Subcutaneous abdominal adipose tissue (tissue), 5 donors: Measurements from ENCODE around the gene KDM2B.

Source experiments
- H3K27ac ChIP-seq: one replicate; pipeline ENCODE4 v1.7.0; 2013; ENCODE audit warnings: low read depth, mild to moderate bottlenecking, inconsistent platforms, low read length, moderate library complexity
- H3K27me3 ChIP-seq, 5 donors: one replicate each; pipeline ENCODE4 v1.7.0; 2013; ENCODE audit warnings: low read length in 5 of 5, inconsistent platforms in 1 of 5; ENCODE audit not compliant: control insufficient read depth in 5 of 5, insufficient read depth in 4 of 5
- H3K36me3 ChIP-seq, 5 donors: one replicate each; pipeline ENCODE4 v1.7.0; 2013; ENCODE audit warnings: low read length in 5 of 5; ENCODE audit not compliant: control insufficient read depth in 5 of 5, insufficient read depth in 5 of 5
- H3K4me1 ChIP-seq, 5 donors: one replicate each; pipeline ENCODE4 v1.7.0; 2013; ENCODE audit warnings: low read length in 5 of 5, mild to moderate bottlenecking in 3 of 5, moderate library complexity in 1 of 5; ENCODE audit not compliant: control insufficient read depth in 5 of 5, insufficient read depth in 5 of 5
- H3K4me3 ChIP-seq, 5 donors: one replicate each; pipeline ENCODE4 v1.7.0; 2013; ENCODE audit warnings: low read length in 5 of 5, low read depth in 1 of 5
- H3K9ac ChIP-seq, 5 donors: one replicate each; pipeline ENCODE4 v1.7.0; 2013; ENCODE audit warnings: low read length in 5 of 5, mild to moderate bottlenecking in 4 of 5, moderate library complexity in 3 of 5
- H3K9me3 ChIP-seq, 5 donors: one replicate each; pipeline ENCODE4 v1.7.0; 2013; ENCODE audit warnings: low read length in 5 of 5; ENCODE audit not compliant: control insufficient read depth in 5 of 5
- donor health status: healthy.
- donor health status: healthy.
- donor health status: healthy.
- donor health status: healthy.
- donor health status: healthy.

KDM2B gene

DNA sequence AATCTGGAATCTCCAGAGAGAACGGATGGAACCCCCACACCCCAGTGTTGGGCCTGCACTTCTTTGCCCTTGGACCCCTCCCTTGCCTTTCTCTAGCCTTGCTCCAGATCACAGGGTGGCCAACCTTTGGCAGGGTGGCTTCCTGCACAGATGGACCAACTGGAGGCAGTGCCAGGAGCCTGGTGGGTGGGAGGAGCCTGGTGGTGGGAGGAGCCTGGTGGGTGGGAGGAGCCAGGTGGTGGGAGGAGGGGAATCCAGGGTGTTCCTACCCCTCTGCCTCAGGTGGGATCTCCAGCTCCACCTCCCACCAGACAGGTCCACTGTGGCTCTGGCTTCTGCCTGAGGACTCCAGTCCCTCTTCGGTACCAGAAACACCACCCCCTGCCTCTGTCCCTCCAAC lies 30.5 kb upstream of the KDM2B start:
- Histone ChIP-seq H3K27me3 (no peaks in the 10 kb centered on the region), H3K27ac (no peak overlapping the region), H3K4me3 (no peak overlapping the region), H3K36me3 (no peaks in the 10 kb centered on the region), H3K4me1 (peaks cover 0 to 8% (median 4%) of the 10 kb centered on the region in 5 donors), H3K9ac (no peak overlapping the region), H3K9me3 (no peaks in the 10 kb centered on the region)

DNA sequence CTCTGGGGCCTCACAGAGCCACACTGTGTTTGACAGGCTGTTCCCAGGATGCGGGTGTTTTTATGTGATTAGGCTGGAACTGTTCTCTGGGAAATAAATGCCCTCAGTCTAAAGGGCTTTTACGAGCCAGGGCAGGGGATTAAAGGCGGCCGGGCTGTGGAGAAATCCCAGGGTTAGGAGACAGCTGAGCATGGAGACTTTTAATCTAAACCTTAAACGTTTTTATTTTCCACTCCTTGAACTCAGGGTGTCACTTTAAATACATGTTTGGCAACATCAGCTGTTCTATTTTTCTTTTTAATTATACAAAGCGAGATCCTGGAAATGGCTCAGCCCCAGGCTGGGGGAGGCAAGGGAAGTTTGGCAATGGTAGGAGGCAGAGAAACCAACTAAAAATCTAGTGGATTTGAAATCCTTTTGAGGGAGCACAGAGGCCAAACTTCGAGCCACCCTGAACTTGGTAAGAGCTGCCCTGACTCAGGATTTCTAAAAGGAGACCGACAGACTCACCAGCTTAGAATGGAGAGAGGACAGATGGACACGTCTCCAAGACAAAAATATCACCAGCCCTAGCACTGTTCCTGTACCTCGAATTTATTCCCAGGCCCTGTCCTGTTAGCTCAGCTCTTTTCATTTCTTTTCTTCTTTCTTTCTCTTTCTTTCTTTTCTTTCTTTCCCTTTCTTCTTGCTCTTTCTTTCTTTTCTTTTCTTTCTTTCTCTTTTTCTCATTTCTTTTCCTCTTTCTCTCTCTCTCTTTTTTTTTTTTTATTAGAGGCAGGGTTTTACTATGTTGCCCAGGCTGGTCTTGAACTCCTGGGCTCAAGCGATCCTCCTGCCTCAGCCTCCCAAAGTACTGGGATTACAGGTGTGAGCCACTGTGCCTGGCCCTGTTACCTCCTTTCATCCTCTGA lies 29.7 kb upstream of the KDM2B start:
- Histone ChIP-seq H3K9ac (peak overlapping the region in 2 of 5 donors; percentile 45 to 60), H3K27ac (no peak overlapping the region), H3K36me3 (no peaks in the 10 kb centered on the region), H3K4me3 (no peak overlapping the region), H3K9me3 (no peaks in the 10 kb centered on the region), H3K27me3 (no peaks in the 10 kb centered on the region), H3K4me1 (peaks cover 0 to 8% (median 4%) of the 10 kb centered on the region in 5 donors)

DNA sequence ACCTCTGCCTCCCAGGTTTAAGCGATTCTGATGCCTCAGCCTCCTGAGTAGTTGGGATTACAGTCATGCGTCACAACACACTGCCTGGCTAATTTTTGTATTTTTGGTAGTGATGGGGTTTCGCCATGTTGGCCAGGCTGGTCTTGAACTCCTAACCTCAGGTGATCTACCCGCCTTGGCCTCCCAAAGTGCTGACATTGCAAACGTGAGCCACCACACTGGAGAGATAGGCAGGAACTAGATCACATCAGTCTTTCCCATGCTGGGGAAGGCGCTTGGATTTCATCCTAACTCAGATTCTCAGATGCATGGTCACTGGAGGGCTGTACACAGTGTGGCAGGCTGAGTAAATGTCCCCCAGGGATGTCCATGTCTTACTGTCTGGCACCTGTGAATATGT lies 27.5 kb upstream of the KDM2B start:
- Histone ChIP-seq H3K36me3 (no peaks in the 10 kb centered on the region), H3K4me1 (peaks cover 0 to 8% (median 4%) of the 10 kb centered on the region in 5 donors), H3K4me3 (no peak overlapping the region), H3K27ac (no peak overlapping the region), H3K9me3 (no peaks in the 10 kb centered on the region), H3K9ac (no peak overlapping the region), H3K27me3 (no peaks in the 10 kb centered on the region)

DNA sequence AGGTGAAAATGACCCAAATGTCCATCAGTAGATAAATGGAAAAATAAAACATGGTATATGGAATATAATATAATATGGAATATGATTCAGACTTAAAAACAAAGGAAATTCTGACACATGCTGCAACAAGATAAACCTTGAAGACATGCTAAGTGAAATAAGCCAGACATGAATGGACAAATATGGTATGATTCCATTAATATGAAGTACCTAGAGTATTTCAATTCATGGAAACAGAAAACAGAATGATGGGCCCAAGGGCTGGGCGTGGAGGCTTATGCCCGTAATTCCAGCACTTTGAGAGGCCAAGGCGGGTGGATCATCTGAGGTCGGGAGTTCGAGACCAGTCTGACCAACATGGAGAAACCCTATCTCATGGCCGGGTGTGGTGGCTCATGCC lies 22.8 kb upstream of the KDM2B start:
- no peaks in the 10 kb centered on the region for H3K9me3 ChIP-seq
- H3K9ac ChIP-seq, result no peak overlapping the region
- no peaks in the 10 kb centered on the region for H3K4me1 ChIP-seq
- no peak overlapping the region for H3K27ac ChIP-seq
- H3K36me3 ChIP-seq, result no peaks in the 10 kb centered on the region
- H3K27me3 ChIP-seq, result no peaks in the 10 kb centered on the region
- H3K4me3 ChIP-seq, result no peak overlapping the region

DNA sequence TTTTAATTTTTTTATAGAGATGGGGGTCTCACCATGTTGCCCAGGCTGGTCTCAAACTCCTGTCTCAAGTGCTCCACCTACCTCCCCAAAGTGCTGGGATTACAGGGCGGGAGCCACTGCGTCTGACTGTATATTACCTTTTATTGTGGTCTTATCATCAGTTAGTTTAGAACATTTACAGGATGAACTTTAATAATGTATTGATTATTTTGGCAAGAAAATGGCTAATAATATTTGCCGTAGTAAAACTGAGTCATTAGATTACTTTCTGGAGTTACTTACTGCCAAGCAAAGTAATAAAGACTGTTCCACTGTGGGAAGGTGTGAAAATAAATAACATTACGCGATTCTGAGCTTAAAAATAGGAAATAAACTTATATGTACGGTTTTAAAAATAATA lies 21.9 kb upstream of the KDM2B start:
- H3K9me3 ChIP-seq, result no peaks in the 10 kb centered on the region
- H3K36me3 ChIP-seq, result no peaks in the 10 kb centered on the region
- H3K4me3 ChIP-seq, result no peak overlapping the region
- no peak overlapping the region for H3K9ac ChIP-seq
- H3K27me3 ChIP-seq, result no peaks in the 10 kb centered on the region
- H3K27ac ChIP-seq, result no peak overlapping the region
- no peaks in the 10 kb centered on the region for H3K4me1 ChIP-seq

DNA sequence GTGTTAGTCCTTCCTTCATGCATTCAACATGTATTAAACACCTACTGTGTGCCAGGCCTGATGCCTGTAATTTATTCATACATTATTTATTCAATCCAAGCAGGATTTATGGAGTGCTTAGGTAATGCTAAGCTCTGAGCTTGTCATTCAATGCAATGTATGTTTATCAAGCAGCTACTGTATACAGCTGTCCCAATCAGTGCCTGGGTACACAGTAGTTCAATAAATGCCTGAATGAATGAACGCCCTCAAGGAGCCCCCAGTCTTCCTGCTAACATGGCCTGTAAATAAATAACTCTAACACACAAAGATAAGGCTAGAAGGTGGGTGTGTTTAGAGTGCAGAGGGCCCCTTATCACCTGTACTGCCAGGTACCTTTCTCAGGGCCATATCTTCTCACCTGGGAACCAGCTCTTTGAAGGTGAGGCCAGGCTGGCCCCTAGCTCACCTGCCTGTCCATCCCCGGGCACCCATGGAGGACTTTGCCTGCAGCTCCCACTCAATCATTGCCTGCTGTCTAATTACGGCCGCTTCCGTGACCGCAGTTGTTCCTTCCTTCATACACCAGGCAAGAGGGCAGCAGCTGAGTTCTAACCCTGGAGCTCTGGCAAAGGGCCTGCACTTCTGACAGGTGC lies 20.0 kb upstream of the KDM2B start:
- Histone ChIP-seq H3K27me3 (no peaks in the 10 kb centered on the region), H3K9me3 (no peaks in the 10 kb centered on the region), H3K27ac (no peak overlapping the region), H3K4me1 (no peaks in the 10 kb centered on the region), H3K4me3 (no peak overlapping the region), H3K9ac (no peak overlapping the region), H3K36me3 (no peaks in the 10 kb centered on the region)

DNA sequence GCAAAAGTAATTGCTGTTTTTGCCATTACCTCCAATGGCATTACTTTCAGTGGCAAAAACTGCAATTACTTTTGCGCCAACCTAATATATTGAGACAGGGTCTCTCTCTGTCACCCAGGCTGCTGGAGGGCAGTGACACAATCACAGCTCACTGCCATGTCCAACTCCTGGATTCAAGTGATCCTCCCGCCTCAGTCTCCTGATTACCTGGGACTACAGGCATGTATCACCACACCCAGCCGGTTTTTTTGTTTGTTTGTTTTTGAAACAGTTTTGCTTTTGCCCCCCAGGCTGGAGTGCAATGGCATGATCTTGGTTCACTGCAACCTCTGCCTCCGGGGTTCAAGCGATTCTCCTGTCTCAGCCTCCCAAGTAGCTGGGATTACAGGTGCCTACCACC lies 15.7 kb upstream of the KDM2B start:
- no peaks in the 10 kb centered on the region for H3K27me3 ChIP-seq
- no peak overlapping the region for H3K4me3 ChIP-seq
- H3K36me3 ChIP-seq, result no peaks in the 10 kb centered on the region
- H3K9me3 ChIP-seq, result no peaks in the 10 kb centered on the region
- H3K9ac ChIP-seq, result no peak overlapping the region
- H3K27ac ChIP-seq, result no peak overlapping the region
- no peaks in the 10 kb centered on the region for H3K4me1 ChIP-seq

DNA sequence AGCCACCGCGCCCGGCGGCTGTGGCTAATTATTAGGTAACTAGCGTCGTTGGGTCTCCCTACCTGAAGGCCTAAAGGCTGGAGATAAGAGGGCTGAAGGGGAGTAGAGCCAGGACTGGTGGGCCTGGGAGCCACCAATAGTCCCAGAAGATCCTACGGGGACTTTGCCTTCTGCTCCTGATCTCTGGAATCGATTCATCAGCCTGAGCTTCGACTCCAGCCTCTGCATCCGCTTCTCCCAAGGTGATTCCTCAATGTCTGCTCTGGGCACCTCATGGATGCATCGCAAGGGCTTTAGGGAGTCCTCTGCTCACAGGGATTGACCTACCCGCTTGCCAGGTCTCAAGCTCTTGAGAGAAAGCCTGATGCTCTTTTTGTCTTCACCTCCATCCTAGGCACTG lies 14.7 kb upstream of the KDM2B start:
- Histone ChIP-seq H3K4me3 (no peak overlapping the region), H3K9ac (no peak overlapping the region), H3K36me3 (no peaks in the 10 kb centered on the region), H3K27ac (no peak overlapping the region), H3K27me3 (no peaks in the 10 kb centered on the region), H3K4me1 (peaks cover 3 to 6% (median 6%) of the 10 kb centered on the region in 5 donors), H3K9me3 (no peaks in the 10 kb centered on the region)

DNA sequence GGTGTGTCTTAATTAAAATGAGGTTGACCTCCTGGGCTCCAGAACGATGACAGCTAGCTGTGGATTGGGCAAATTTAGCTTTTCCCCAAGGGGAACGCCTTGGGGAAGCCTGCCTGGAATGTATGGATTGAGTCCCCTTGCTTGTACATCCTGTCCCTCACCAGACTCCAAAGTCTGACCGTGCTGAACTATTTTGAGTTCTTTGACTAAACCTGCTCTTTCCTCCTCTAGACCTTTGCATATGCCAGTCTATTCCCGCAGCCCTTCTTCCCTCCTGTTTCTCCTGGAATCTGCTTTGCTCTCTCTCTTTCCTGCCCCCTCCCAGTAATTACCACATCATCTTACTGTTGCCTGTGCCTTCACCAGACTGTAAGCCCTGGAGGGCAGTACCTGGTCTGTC lies 11.5 kb upstream of the KDM2B start:
- H3K9ac ChIP-seq, result no peak overlapping the region
- no peak overlapping the region for H3K27ac ChIP-seq
- H3K9me3 ChIP-seq, result no peaks in the 10 kb centered on the region
- H3K4me3 ChIP-seq, result no peak overlapping the region
- peaks cover 3 to 13% (median 10%) of the 10 kb centered on the region in 5 donors for H3K4me1 ChIP-seq
- no peaks in the 10 kb centered on the region for H3K27me3 ChIP-seq
- no peaks in the 10 kb centered on the region for H3K36me3 ChIP-seq

DNA sequence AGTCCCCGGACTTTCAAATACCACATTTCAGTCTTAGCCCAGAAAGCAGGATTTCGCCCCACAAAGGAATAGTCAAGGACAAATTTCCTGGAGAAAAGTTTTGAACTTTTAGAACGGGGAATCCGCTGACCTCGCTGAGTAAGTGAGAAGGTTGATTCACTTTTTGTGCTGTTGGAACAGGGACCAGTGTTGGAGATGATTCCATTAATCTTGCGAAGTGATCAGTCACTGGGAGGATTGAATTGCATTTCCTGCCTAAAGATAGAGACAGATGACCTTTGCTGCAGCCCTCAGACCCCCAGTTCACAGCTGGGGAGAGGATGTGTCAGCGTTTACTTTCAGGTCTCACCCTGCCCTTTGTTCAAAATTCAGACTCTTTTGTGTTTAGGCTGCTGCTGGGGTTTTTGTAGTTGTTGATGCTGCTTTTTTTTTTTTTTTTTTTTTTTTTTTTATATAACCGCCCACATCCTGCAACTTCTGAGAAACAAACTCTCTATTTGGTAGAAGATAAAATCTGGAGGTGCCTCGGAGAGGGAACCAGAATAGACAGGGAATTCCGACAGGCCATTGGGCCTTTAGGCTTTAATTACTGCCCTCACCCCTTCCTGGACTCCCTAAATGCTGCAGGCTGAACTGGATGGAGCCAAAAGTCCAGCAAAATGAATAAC lies 9.8 kb upstream of the KDM2B start:
- Histone ChIP-seq H3K4me1 (peaks cover 3 to 13% (median 10%) of the 10 kb centered on the region in 5 donors), H3K36me3 (no peaks in the 10 kb centered on the region), H3K9me3 (no peaks in the 10 kb centered on the region), H3K4me3 (peak overlapping the region; percentile 45 to 69 (median 55)), H3K27ac (peak overlapping the region; percentile 14), H3K27me3 (no peaks in the 10 kb centered on the region), H3K9ac (peak overlapping the region in 4 of 5 donors; percentile 53 to 79 (median 75))
